HG03439 (cell line): ENCODE data around the gene HNRNPA1.
"Not testable (repeated sequence)": the region's sequence is repeated elsewhere in the genome, so short reads cannot be mapped to it uniquely, and the experiment has no call there.

ENCODE experiments used
- ATAC-seq: cut with Tn5 transposase; IDR thresholded peaks from one replicate; pipeline ENCODE4 v1.9.1; 2021; ENCODE audit warnings: mild to moderate bottlenecking, moderate library complexity; ENCODE audit not compliant: unreplicated experiment

HNRNPA1 gene

DNA sequence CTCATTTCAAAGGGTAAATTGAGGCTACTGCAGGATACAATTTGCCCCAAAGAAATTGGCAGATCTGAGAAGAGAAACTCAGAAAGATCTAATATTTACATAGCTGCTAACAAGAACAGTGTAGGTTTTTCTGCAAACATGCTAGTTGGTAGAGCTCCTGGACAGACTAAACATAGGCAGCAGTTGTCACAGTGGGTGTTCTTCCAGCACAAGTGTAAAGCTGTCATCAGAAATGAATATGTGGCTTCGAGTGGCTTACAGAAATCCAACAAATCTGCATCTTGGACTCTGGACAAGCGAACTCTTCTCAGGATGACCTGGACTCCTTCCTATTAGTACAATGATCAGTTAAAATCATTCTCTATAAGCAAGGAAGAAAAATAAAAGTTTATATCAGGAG, 6.5 kb upstream of the HNRNPA1 start:
- ATAC-seq, result no peak

- no peak for ATAC-seq
Observed at GRCh38 chr12:54276368-54276767, 4.2 kb upstream of the HNRNPA1 start.

DNA sequence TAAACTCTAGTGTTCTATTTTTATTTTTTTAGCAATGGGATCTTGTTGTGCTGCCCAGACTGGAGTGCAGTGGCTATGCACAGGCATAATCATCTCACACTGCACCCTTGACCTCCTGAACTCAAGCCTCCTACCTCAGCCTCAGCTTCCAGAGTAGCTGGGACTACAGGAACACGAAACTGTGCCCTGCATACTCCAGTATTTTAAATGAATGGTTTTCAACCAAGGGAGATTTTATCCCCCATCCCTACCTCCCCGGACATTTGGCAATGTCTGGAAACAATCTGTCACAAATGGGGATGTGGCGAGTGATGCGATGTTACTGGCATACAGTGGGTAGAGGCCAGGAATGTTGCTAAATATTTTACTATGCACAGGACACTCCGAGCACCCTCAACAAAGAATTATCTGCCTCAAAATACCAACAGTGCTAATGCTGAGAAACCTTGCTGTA, 2.7 kb upstream of the HNRNPA1 start:
- ATAC-seq, result no peak

DNA sequence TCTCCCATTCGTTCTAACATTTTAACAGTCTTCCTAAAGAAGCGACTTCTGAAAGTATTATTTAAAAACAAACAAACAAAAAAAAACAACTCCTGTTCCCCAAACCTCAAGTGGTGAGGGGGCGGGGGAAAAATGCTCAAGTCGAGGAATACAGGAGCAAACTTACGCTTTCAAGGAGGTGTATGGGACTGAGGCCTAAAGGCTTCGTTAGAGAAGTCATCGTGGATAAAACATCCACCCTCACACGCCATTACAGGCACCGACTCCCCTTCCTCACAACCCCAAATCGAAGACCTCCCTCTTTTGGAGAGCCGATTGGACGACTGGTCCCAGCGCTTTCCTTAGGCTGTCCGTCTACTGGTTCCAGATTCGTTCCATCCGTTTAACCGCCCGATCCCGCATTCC, 1.3 kb upstream of the HNRNPA1 start:
- ATAC-seq, result no peak

DNA sequence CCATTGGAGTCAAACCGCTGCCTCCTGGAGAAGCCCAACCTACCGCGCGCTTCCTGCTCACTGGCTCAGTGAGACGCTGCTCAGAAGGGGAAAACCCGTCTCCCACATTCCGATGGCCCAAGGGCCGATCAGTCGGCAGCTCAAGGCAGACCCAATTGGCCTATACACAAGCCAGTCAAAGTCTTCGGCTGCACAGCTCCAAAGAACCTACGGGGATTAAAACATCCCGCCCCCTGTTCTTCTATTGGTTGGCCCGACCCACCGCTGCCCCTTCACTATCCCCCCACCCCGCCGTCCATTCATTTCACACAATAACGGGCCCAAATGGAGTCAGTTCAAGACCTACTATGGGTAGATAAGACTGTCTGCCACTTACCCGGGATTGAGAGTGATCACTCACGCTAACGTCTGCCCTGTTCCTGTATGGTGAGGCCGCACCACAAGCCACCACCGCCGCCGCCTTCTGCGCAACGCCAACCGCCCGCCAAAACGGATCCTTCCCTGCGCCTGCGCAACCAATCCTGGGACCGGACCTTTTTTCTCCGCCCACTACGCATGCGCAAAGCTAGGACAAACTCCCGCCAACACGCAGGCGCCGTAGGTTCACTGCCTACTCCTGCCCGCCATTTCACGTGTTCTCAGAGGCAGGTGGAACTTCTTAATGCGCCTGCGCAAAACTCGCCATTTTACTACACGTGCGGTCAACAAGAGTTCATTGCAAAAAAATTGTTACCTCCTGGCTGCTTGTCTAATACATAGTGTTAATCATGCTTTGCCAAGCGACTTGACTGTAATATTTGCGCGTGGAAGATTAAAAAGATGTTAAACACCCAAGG, 676 bp upstream of the HNRNPA1 start, which contains the start of gene CBX5:
Gene CBX5, minus strand, starts transcription at position 491 of the 836 bp plus-strand sequence. CDS start 22,472 bp downstream, outside the sequence.
- ATAC-seq, result peak; percentile 73

DNA sequence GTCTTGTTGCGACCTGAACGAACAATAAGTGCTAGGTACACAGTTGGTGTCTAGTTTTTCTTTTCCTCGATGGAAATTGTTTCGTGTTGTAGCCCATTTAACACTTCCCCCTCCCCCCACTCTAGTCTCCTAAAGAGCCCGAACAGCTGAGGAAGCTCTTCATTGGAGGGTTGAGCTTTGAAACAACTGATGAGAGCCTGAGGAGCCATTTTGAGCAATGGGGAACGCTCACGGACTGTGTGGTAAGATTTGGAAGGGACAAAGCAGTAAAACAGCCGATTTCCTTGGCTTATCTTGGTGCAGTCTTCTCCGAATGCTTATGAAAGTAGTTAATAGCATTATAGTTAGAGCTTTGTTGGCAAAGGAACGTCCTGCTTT, 724 bp downstream of the HNRNPA1 start:
- not testable (repeated sequence) for ATAC-seq

GRCh38 chr12:54281694-54282093, 1.2 kb downstream of the HNRNPA1 start:
- not testable (repeated sequence) for ATAC-seq

GRCh38 chr12:54282949-54283593, 2.5 kb downstream of the HNRNPA1 start:
- ATAC-seq, result no peak

DNA sequence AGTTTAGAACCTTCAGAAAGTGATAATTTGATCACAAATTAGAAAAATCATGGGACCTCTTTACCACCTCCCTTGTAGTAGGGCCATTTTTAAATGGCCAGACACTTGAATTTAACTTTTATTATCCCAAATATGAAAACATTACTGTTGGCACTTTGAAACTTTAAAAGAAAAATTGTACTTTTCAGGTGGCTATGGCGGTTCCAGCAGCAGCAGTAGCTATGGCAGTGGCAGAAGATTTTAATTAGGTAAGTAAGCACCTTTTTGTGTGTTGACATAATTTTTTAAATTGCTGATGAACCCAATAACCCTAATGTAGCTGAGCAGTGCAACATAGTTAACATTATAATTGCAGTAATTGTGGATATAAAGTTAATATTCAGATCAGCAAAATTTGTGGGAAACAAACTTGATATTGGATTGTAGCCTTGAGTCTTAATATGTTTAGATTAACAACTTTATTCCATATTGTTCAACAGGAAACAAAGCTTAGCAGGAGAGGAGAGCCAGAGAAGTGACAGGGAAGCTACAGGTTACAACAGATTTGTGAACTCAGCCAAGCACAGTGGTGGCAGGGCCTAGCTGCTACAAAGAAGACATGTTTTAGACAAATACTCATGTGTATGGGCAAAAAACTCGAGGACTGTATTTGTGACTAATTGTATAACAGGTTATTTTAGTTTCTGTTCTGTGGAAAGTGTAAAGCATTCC, 3.7 kb downstream of the HNRNPA1 start:
- not testable (repeated sequence) for ATAC-seq

DNA sequence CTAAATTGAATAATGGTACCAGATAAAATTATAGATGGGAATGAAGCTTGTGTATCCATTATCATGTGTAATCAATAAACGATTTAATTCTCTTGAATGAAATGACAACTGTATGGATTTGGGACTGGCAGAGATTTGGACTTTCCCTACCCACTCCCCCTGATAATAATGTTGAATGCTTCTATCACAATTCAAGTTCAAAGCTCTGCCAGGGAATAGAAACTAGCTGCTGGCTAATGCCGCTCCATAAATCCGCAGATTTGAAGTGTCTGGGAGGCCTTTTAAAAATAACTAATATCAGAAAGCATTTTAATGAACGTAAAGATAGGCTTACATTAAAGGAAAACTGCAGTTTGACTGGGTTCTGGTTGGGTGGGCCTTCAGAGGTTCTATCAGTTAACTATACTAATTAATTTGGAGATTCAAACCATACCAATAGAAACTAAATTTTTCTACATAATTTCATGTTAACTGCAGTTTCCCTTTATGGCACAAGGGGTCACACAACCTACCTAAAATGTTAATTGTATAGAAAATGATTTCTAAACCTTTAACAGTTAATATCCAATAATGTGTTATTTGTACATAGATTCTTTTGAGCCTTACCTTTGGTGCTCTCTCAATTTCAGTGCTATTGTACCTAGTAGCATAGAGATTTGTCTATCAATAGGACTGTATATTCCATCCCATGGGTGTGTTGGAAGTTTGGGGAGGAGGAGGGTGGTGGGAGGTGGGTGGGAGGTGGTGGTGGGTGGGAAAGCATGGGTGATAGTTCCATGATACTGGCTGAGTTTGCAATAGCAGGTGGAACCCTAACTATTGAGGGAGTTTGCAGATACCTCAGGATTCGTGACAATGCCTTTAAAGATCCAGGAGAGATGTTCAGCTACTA, 4.9 kb downstream of the HNRNPA1 start:
- no peak for ATAC-seq

- no peak for ATAC-seq
Observed at GRCh38 chr12:54286042-54287030, 5.8 kb downstream of the HNRNPA1 start.

DNA sequence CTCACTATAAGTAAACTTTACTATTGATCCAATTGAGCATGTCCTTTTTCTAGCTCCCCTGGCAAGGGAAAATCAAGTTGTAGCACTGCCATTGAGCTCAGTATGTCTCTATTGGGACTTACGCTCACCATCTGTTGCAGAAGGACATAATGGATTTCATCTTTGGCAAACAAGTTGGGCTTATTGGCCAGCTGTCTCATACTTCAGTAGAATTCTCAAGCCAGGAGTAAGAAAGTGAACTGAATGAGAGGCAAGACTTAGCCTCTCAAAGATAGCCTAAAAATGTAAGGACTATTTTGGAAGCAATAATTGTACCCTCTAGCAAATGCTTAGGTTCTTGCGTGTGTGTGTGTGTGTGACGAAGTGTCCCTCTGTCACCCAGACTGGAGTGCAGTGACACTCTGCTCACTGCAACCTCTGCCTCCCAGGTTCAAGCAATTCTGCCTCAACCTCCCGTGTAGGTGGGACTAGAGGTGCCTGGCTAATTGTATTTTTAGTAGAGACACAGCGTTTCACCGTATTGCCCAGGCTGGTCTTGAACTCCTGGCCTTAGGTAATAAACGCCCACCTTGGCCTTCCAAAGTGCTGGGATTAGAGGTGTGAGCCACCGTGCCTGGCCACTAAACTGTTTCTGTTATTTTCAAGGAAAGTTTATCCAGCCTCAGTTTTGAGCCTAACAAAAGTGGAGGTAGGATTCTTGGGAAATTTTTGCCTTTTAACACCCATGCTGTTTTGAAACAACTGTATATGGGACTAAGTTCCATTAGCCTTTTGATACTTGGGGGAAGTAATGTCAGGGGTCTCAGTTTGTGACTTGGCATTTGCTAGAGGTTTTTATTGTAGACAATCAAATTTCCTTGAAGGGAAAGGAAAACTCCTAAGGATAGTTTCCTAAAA, 7.0 kb downstream of the HNRNPA1 start:
- ATAC-seq, result no peak

DNA sequence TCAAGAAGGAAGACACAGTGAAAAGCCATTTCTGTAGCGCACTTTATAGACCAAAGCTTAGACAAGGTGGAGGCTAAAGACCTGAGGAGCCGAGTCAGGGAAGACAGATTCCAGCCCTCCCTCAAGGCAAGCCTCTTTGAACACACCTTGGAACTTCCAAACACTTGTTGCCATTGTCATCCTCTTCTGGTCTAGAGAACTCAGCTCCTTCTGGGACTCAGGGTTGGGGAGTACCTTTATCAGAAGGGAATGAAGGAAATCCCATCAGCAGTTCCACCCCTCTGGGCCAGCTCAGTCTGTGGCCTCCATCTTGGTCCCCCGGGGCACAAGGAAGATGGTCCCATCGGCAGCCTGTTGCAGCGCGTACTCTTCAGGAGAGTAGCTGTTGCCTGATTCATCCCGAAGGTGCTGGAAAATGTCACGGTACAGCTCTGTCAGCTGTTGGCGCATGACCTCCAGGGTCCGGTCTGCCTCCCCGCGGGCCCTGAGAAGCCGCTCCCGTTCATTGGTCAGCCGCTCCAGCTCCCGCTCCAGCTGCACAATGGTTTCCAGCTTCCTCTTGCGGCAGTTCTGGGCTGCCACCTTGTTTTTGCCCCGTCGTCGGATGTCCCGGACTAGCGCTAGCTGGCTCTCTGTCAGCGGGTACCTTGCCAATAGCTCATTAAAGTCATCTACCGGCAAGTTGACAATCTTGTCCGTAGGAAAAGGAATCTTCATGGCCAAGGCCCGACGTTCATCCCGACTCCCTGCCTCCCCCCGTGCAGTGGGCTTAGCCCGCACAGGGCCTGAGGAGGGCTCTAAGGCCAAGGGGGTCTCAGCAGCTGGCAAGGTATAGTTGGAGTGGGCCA, 11.8 kb downstream of the HNRNPA1 start:
- ATAC-seq, result no peak

- no peak for ATAC-seq
Observed at GRCh38 chr12:54292931-54293241, 12.4 kb downstream of the HNRNPA1 start.

DNA sequence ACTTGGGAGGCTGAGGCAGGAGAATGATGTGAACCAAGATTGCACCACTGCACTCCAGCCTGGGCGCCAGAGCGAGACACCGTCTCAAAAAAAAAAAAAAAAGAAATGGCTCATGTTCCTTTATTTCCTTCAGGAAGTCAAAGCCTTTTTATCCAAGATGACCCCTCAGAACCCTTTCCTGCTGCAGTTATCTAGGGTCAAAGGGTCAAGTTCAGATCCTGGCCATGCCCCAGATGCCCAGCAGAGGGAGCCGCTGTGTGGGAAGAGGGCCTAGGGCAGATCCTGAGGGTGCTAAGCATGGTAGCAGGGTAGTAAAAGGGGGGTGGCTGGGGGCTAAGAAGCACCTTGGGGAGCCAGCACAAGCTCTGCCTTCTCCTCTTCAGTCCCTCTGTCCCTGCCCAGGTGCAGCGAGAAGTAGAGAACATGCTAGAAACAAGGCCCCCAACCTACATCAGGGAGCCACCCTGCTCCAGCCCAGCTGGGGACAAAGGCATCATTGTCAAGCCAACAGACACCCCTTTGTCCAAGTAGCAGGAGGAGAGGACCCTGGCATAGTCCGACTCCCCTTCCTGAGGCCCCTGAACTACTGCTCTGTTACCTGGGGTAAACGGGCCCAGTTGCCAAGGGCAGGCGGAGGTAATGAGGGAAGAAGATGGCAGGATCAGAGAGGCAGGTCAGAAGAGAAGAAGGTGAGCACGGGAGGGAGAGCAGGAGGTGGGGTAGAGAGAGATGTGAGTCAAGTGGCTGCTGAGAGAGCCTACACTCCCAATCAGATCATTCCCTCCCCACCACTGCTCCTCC, 13.8 kb downstream of the HNRNPA1 start:
- no peak for ATAC-seq

- no peak for ATAC-seq
Observed at GRCh38 chr12:54294953-54295566, 14.5 kb downstream of the HNRNPA1 start.
